B cell (primary cell): ENCODE data around the gene PAPSS2.

Experiments
- EZH2 ChIP-seq: IDR thresholded peaks from 2 replicates; pipeline ENCODE4 v1.6.1; 2012; ENCODE audit warnings: borderline replicate concordance, low read depth, mild to moderate bottlenecking, moderate library complexity, low read length; ENCODE audit not compliant: insufficient read depth, poor library complexity, severe bottlenecking
- TF ChIP-seq, protein P1 (sequence below): fragments of 200-600 bp; IDR thresholded peaks from one replicate; pipeline ENCODE4 v1.8.0; 2022; ENCODE audit warnings: antibody characterized with exemption, mild to moderate bottlenecking

DNA sequence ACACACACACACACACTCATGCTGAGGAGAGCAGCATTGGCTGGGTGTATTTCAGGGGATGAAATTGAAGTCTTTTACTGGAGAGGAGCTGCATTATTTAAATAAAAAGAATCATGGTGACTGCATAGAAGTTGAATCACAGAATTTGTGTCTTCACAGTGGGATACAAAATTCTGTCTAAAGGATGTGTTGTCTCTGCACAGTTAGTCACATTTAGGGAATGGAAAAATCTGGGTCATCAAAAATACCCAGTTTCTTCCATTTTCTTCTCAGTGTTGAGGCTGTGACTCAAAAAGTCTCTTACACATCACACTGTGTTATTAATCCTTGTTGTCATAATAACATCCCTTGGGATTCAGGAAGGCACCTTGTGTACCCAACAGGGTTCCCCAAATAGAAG, 10.9 kb downstream of the PAPSS2 start:
- TF ChIP-seq, protein P1, sequence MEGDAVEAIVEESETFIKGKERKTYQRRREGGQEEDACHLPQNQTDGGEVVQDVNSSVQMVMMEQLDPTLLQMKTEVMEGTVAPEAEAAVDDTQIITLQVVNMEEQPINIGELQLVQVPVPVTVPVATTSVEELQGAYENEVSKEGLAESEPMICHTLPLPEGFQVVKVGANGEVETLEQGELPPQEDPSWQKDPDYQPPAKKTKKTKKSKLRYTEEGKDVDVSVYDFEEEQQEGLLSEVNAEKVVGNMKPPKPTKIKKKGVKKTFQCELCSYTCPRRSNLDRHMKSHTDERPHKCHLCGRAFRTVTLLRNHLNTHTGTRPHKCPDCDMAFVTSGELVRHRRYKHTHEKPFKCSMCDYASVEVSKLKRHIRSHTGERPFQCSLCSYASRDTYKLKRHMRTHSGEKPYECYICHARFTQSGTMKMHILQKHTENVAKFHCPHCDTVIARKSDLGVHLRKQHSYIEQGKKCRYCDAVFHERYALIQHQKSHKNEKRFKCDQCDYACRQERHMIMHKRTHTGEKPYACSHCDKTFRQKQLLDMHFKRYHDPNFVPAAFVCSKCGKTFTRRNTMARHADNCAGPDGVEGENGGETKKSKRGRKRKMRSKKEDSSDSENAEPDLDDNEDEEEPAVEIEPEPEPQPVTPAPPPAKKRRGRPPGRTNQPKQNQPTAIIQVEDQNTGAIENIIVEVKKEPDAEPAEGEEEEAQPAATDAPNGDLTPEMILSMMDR = no peak
- no peak for TF ChIP-seq EZH2
